Muscle layer of duodenum (tissue), 2 donors: ENCODE results near the gene NDRG4.
A peak's percentile ranks its signal among the peaks of the same experiment; 100 is the strongest.

Source experiments
- H3K27ac ChIP-seq: one replicate; pipeline ENCODE4 v1.7.0; 2013; ENCODE audit warnings: mild to moderate bottlenecking, low read length
- H3K27me3 ChIP-seq: one replicate; pipeline ENCODE4 v1.7.0; 2013; ENCODE audit warnings: low read depth, mild to moderate bottlenecking, control low read depth, low read length
- H3K36me3 ChIP-seq, 2 donors: one replicate each; pipeline ENCODE4 v1.7.0; 2013; ENCODE audit warnings: low read length in 2 of 2, control low read depth in 1 of 2, mild to moderate bottlenecking in 1 of 2; ENCODE audit not compliant: insufficient read depth in 2 of 2, control insufficient read depth in 1 of 2
- H3K4me1 ChIP-seq, 2 donors: one replicate each; pipeline ENCODE4 v1.7.0; 2013; ENCODE audit warnings: low read length in 2 of 2, mild to moderate bottlenecking in 2 of 2, control low read depth in 1 of 2, moderate library complexity in 1 of 2; ENCODE audit not compliant: insufficient read depth in 2 of 2, control insufficient read depth in 1 of 2
- H3K4me3 ChIP-seq, 2 donors: one replicate each; pipeline ENCODE4 v1.7.0; 2013; ENCODE audit warnings: low read length in 2 of 2, low read depth in 1 of 2, mild to moderate bottlenecking in 1 of 2
- H3K9me3 ChIP-seq, 2 donors: one replicate each; pipeline ENCODE4 v1.7.0; 2013; ENCODE audit warnings: low read length in 2 of 2, control low read depth in 1 of 2, mild to moderate bottlenecking in 1 of 2; ENCODE audit not compliant: control insufficient read depth in 1 of 2
- donor health status: healthy.

The NDRG4 gene

GRCh38 chr16:58499615-58500351, at the start of gene NDRG4:
Gene NDRG4 (plus strand): TSS chr16:58500143. CDS start chr16:58500249, 106 bp downstream.
- peaks cover 0 to 28% of the 10 kb centered on the region in 2 donors for H3K4me1 ChIP-seq
- no peaks in the 10 kb centered on the region for H3K9me3 ChIP-seq
- peak within 1 kb of the TSS; percentile 16 to 58 for H3K4me3 ChIP-seq
- peaks cover 24% of the 10 kb centered on the region for H3K27me3 ChIP-seq
- H3K27ac ChIP-seq = no peak within 1 kb of the TSS
- H3K36me3 ChIP-seq = no peaks in the 10 kb centered on the region

GRCh38 chr16:58450590-58450989, 49.4 kb upstream of the NDRG4 start:
- Histone ChIP-seq H3K4me1 (no peaks in the 10 kb centered on the region), H3K36me3 (no peaks in the 10 kb centered on the region), H3K9me3 (no peaks in the 10 kb centered on the region), H3K27me3 (no peaks in the 10 kb centered on the region), H3K4me3 (no peak overlapping the region), H3K27ac (no peak overlapping the region)

GRCh38 chr16:58451265-58451689, 48.7 kb upstream of the NDRG4 start:
- no peak overlapping the region for H3K27ac ChIP-seq

GRCh38 chr16:58451945-58452401, 48.0 kb upstream of the NDRG4 start:
- Histone ChIP-seq H3K4me1 (no peaks in the 10 kb centered on the region), H3K9me3 (no peaks in the 10 kb centered on the region), H3K27me3 (no peaks in the 10 kb centered on the region), H3K27ac (no peak overlapping the region), H3K4me3 (no peak overlapping the region), H3K36me3 (no peaks in the 10 kb centered on the region)

More at GRCh38 chr16:58451265-58451689, 48.7 kb upstream of the NDRG4 start:
- no peak overlapping the region for H3K4me3 ChIP-seq
- H3K9me3 ChIP-seq = no peaks in the 10 kb centered on the region
- H3K4me1 ChIP-seq = no peaks in the 10 kb centered on the region
- no peaks in the 10 kb centered on the region for H3K36me3 ChIP-seq
- H3K27me3 ChIP-seq = no peaks in the 10 kb centered on the region

GRCh38 chr16:58452640-58453039, 47.3 kb upstream of the NDRG4 start:
- Histone ChIP-seq H3K4me1 (no peaks in the 10 kb centered on the region), H3K27me3 (no peaks in the 10 kb centered on the region), H3K27ac (no peak overlapping the region), H3K36me3 (no peaks in the 10 kb centered on the region), H3K9me3 (no peaks in the 10 kb centered on the region), H3K4me3 (no peak overlapping the region)

- H3K9me3 ChIP-seq = no peaks in the 10 kb centered on the region
- no peaks in the 10 kb centered on the region for H3K36me3 ChIP-seq
- no peaks in the 10 kb centered on the region for H3K27me3 ChIP-seq
- H3K27ac ChIP-seq = no peak overlapping the region
- H3K4me3 ChIP-seq = no peak overlapping the region
- H3K4me1 ChIP-seq = no peaks in the 10 kb centered on the region
These were observed 45.8 kb upstream of the NDRG4 start for GRCh38 chr16:58454178-58454577.

- no peaks in the 10 kb centered on the region for H3K4me1 ChIP-seq
- no peaks in the 10 kb centered on the region for H3K9me3 ChIP-seq
- H3K27me3 ChIP-seq = no peaks in the 10 kb centered on the region
- H3K27ac ChIP-seq = no peak overlapping the region
- no peaks in the 10 kb centered on the region for H3K36me3 ChIP-seq
- H3K4me3 ChIP-seq = no peak overlapping the region
These were observed 45.1 kb upstream of the NDRG4 start for GRCh38 chr16:58454856-58455255.

GRCh38 chr16:58455750-58456149, 44.2 kb upstream of the NDRG4 start:
- Histone ChIP-seq H3K27ac (no peak overlapping the region), H3K27me3 (no peaks in the 10 kb centered on the region)

GRCh38 chr16:58456193-58456592, 43.8 kb upstream of the NDRG4 start:
- Histone ChIP-seq H3K27ac (no peak overlapping the region), H3K36me3 (no peaks in the 10 kb centered on the region), H3K4me1 (no peaks in the 10 kb centered on the region), H3K27me3 (no peaks in the 10 kb centered on the region), H3K4me3 (no peak overlapping the region), H3K9me3 (no peaks in the 10 kb centered on the region)

More at GRCh38 chr16:58455750-58456149, 44.2 kb upstream of the NDRG4 start:
- H3K36me3 ChIP-seq = no peaks in the 10 kb centered on the region
- no peaks in the 10 kb centered on the region for H3K9me3 ChIP-seq
- H3K4me3 ChIP-seq = no peak overlapping the region
- no peaks in the 10 kb centered on the region for H3K4me1 ChIP-seq

- H3K27ac ChIP-seq = no peak overlapping the region
- no peaks in the 10 kb centered on the region for H3K36me3 ChIP-seq
These were observed 41.2 kb upstream of the NDRG4 start for GRCh38 chr16:58458606-58459343.

GRCh38 chr16:58459344-58460218, 40.4 kb upstream of the NDRG4 start:
- Histone ChIP-seq H3K4me1 (peaks cover 0 to 12% of the 10 kb centered on the region in 2 donors), H3K36me3 (no peaks in the 10 kb centered on the region), H3K9me3 (no peaks in the 10 kb centered on the region), H3K4me3 (no peak overlapping the region), H3K27me3 (peaks cover 14% of the 10 kb centered on the region), H3K27ac (no peak overlapping the region)

More at GRCh38 chr16:58458606-58459343, 41.2 kb upstream of the NDRG4 start:
- Histone ChIP-seq H3K4me3 (no peak overlapping the region), H3K27me3 (peaks cover 12% of the 10 kb centered on the region), H3K4me1 (peaks cover 0 to 4% of the 10 kb centered on the region in 2 donors), H3K9me3 (no peaks in the 10 kb centered on the region)
